OCI-LY1 (cell line): Measurements from ENCODE around the gene ARHGEF12.

Source experiments
- CTCF ChIP-seq: fragments of 200-600 bp; sonication (generic), shearing (Covaris generic); IDR thresholded peaks from 2 replicates; pipeline ENCODE4 v1.5.1; 2017; ENCODE audit warnings: mild to moderate bottlenecking, antibody characterized with exemption, low read length, moderate library complexity, mixed read lengths
- EZH2 ChIP-seq: fragments of 200-600 bp; sonication (generic), shearing (Covaris generic); IDR thresholded peaks from 2 replicates; pipeline ENCODE4 v1.8.0; 2017; ENCODE audit warnings: borderline replicate concordance, mixed run types, mild to moderate bottlenecking, antibody characterized with exemption, low read length, moderate library complexity, mixed read lengths

GRCh38 chr11:120522021-120522420 lies 185.8 kb downstream of the ARHGEF12 start:
- TF ChIP-seq CTCF (no peak), EZH2 (no peak)
